Stomach smooth muscle (tissue), 2 donors: Measurements from ENCODE around the gene ZFP36L2.
A peak's percentile ranks its signal among the peaks of the same experiment; 100 is the strongest.

Source experiments
- H3K27ac ChIP-seq: one replicate; pipeline ENCODE4 v1.7.0; 2013; ENCODE audit warnings: mild to moderate bottlenecking, low read length, inconsistent platforms
- H3K27me3 ChIP-seq, 2 donors: one replicate each; pipeline ENCODE4 v1.7.0; 2013; ENCODE audit warnings: low read length in 2 of 2; ENCODE audit not compliant: insufficient read depth in 2 of 2, control insufficient read depth in 1 of 2
- H3K36me3 ChIP-seq, 2 donors: one replicate each; pipeline ENCODE4 v1.7.0; 2013; ENCODE audit warnings: low read length in 2 of 2; ENCODE audit not compliant: control insufficient read depth in 2 of 2, insufficient read depth in 2 of 2
- H3K4me1 ChIP-seq: one replicate; pipeline ENCODE4 v1.7.0; 2013; ENCODE audit warnings: low read length; ENCODE audit not compliant: control insufficient read depth, insufficient read depth
- H3K4me3 ChIP-seq, 2 donors: one replicate each; pipeline ENCODE4 v1.7.0; 2013; ENCODE audit warnings: low read length in 2 of 2
- H3K9ac ChIP-seq, 2 donors: one replicate each; pipeline ENCODE4 v1.7.0; 2013; ENCODE audit warnings: low read length in 2 of 2, mild to moderate bottlenecking in 1 of 2
- H3K9me3 ChIP-seq, 2 donors: one replicate each; pipeline ENCODE4 v1.7.0; 2013; ENCODE audit warnings: low read length in 2 of 2; ENCODE audit not compliant: control insufficient read depth in 2 of 2
- donor health status: healthy.
- donor health status: Pancreatic carcinoma.

ZFP36L2 gene

GRCh38 chr2:43226558-43226954 is at the start of gene ZFP36L2:
ZFP36L2 (minus strand) TSS chr2:43226606; CDS start chr2:43226315, 291 bp downstream.
- H3K36me3 ChIP-seq = peaks cover 9 to 22% of the 10 kb centered on the region in 2 donors
- peak within 1 kb of the TSS; percentile 92 to 98 for H3K9ac ChIP-seq
- H3K9me3 ChIP-seq = no peaks in the 10 kb centered on the region
- peak within 1 kb of the TSS; percentile 97 for H3K27ac ChIP-seq
- no peaks in the 10 kb centered on the region for H3K27me3 ChIP-seq
- H3K4me1 ChIP-seq = peaks cover 46% of the 10 kb centered on the region
- peak within 1 kb of the TSS; percentile 86 to 95 for H3K4me3 ChIP-seq

GRCh38 chr2:43274721-43275120 is 48.3 kb upstream of the ZFP36L2 start:
- H3K9me3 ChIP-seq = no peaks in the 10 kb centered on the region
- no peaks in the 10 kb centered on the region for H3K27me3 ChIP-seq
- no peak overlapping the region for H3K4me3 ChIP-seq
- H3K9ac ChIP-seq = no peak overlapping the region
- no peak overlapping the region for H3K27ac ChIP-seq
- peaks cover 43% of the 10 kb centered on the region for H3K4me1 ChIP-seq
- peaks cover 0 to 2% of the 10 kb centered on the region in 2 donors for H3K36me3 ChIP-seq

GRCh38 chr2:43274055-43274454 is 47.6 kb upstream of the ZFP36L2 start:
- H3K4me1 ChIP-seq = peaks cover 48% of the 10 kb centered on the region
- no peaks in the 10 kb centered on the region for H3K9me3 ChIP-seq
- no peak overlapping the region for H3K27ac ChIP-seq
- no peaks in the 10 kb centered on the region for H3K27me3 ChIP-seq
- peaks cover 0 to 2% of the 10 kb centered on the region in 2 donors for H3K36me3 ChIP-seq
- H3K4me3 ChIP-seq = no peak overlapping the region
- no peak overlapping the region for H3K9ac ChIP-seq

- Histone ChIP-seq H3K4me3 (no peak overlapping the region), H3K36me3 (peaks cover 0 to 2% of the 10 kb centered on the region in 2 donors), H3K4me1 (peaks cover 48% of the 10 kb centered on the region), H3K9me3 (no peaks in the 10 kb centered on the region), H3K27me3 (no peaks in the 10 kb centered on the region), H3K9ac (no peak overlapping the region), H3K27ac (no peak overlapping the region)
Measured at GRCh38 chr2:43273529-43273928, 47.1 kb upstream of the ZFP36L2 start.

GRCh38 chr2:43270930-43271615 is 44.7 kb upstream of the ZFP36L2 start:
- Histone ChIP-seq H3K9ac (no peak overlapping the region), H3K36me3 (peaks cover 0 to 2% of the 10 kb centered on the region in 2 donors), H3K4me1 (peaks cover 50% of the 10 kb centered on the region), H3K27ac (no peak overlapping the region), H3K27me3 (no peaks in the 10 kb centered on the region), H3K9me3 (no peaks in the 10 kb centered on the region), H3K4me3 (no peak overlapping the region)

GRCh38 chr2:43270461-43270860 is 44.1 kb upstream of the ZFP36L2 start:
- Histone ChIP-seq H3K27me3 (no peaks in the 10 kb centered on the region), H3K9ac (no peak overlapping the region), H3K4me3 (no peak overlapping the region), H3K27ac (peak overlapping the region; percentile 67), H3K9me3 (no peaks in the 10 kb centered on the region), H3K36me3 (peaks cover 0 to 2% of the 10 kb centered on the region in 2 donors), H3K4me1 (peaks cover 51% of the 10 kb centered on the region)

- Histone ChIP-seq H3K27ac (peak overlapping the region; percentile 67), H3K4me3 (peak overlapping the region in 1 of 2 donors; percentile 54), H3K4me1 (peaks cover 57% of the 10 kb centered on the region), H3K27me3 (no peaks in the 10 kb centered on the region), H3K9me3 (no peaks in the 10 kb centered on the region), H3K36me3 (peaks cover 0 to 2% of the 10 kb centered on the region in 2 donors), H3K9ac (no peak overlapping the region)
Measured at GRCh38 chr2:43269706-43270105, 43.3 kb upstream of the ZFP36L2 start.

- Histone ChIP-seq H3K4me3 (peak overlapping the region in 1 of 2 donors; percentile 54), H3K9ac (peak overlapping the region; percentile 27 to 47), H3K27ac (peak overlapping the region; percentile 67), H3K27me3 (no peaks in the 10 kb centered on the region), H3K4me1 (peaks cover 63% of the 10 kb centered on the region), H3K9me3 (no peaks in the 10 kb centered on the region), H3K36me3 (peaks cover 0 to 2% of the 10 kb centered on the region in 2 donors)
Measured at GRCh38 chr2:43269074-43269572, 42.7 kb upstream of the ZFP36L2 start.

- Histone ChIP-seq H3K9ac (peak overlapping the region; percentile 27 to 47), H3K4me1 (peaks cover 58% of the 10 kb centered on the region)
Measured at GRCh38 chr2:43268066-43268953, 41.9 kb upstream of the ZFP36L2 start.

GRCh38 chr2:43267381-43267780 is 41.0 kb upstream of the ZFP36L2 start:
- H3K4me3 ChIP-seq = no peak overlapping the region
- H3K9ac ChIP-seq = no peak overlapping the region
- no peaks in the 10 kb centered on the region for H3K27me3 ChIP-seq
- peaks cover 57% of the 10 kb centered on the region for H3K4me1 ChIP-seq
- no peak overlapping the region for H3K27ac ChIP-seq
- no peaks in the 10 kb centered on the region for H3K9me3 ChIP-seq
- peaks cover 0 to 2% of the 10 kb centered on the region in 2 donors for H3K36me3 ChIP-seq

More at GRCh38 chr2:43268066-43268953, 41.9 kb upstream of the ZFP36L2 start:
- H3K27ac ChIP-seq = peak overlapping the region; percentile 67
- H3K4me3 ChIP-seq = peak overlapping the region in 1 of 2 donors; percentile 54
- H3K36me3 ChIP-seq = peaks cover 0 to 2% of the 10 kb centered on the region in 2 donors
- H3K27me3 ChIP-seq = no peaks in the 10 kb centered on the region
- no peaks in the 10 kb centered on the region for H3K9me3 ChIP-seq
